KBM-7 (cell line): ENCODE data around the gene SLAMF7.
A peak's percentile ranks its signal among the peaks of the same experiment; 100 is the strongest.
"Not testable (repeated sequence)": the region's sequence is repeated elsewhere in the genome, so short reads cannot be mapped to it uniquely, and the experiment has no call there.

Experiments used
- DNase-seq: peaks from one replicate; pipeline ENCODE4 v3.0.0-alpha.2; 2015
- in situ Hi-C: fragments of 300-500 bp; cut with MboI; formaldehyde crosslinking; loops from 2 replicates; pipeline ENCODE4 v1.14.3; 2020; ENCODE audit warnings: low sequenced_read_pairs, low pct_unique_long_range_greater_than_20kb, mixed read lengths

Gene SLAMF7

DNA sequence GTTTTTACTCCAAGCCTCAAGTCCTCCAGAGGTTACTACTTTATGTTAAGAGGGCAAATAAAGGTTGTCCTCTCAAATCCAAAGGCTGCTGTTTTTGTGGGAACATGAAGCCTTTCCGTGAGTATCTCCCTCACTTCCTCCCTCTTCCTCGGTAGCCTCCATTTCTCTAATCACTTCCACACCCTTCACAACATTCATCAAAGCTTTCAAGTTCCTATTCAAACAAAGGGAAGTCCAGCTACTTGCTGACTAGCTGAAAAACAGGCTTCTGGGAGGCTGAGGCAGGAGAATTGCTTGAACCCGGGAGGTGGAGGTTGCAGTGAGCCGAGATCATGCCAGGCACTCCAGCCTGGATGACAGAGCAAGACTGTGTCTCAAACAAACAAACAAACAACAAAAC, 20.8 kb upstream of the SLAMF7 start:
- in situ Hi-C loops, result no loop called here
- no peak for DNase-seq

DNA sequence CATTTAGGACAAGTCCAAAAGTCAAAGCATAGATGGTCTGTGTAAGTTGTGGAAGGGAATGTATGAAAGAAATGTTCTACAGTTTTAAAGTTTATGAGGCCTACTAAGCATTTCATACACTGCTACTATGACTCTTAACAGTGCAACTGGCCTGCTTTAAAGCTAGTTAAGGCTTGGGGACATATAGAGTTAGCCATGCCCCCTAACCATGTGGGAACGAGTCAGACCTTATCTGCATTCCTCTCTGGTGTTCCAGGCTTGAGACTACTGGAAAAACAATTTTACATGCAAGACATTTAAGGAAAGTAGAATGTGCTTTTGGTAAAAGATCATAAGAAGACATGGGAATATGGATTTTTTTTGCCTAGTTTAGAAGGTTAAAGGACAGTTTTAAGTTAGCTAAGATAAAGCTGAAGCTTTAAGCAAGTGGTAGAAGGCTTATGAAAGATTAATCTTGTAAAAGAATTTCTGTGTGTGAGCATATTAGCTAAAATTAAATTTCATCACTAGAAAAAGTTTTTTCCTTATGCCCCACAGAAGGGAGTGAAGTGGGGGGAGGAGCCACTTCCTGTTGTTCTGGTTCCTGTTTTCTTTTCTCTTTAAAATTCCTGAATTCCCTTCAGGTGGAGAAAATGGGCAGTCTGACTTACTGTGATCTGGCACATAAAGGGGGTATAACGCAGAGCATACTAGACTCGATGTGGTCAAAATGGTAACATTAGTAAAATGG, 18.5 kb upstream of the SLAMF7 start:
- in situ Hi-C loops, result no loop called here
- no peak for DNase-seq

DNA sequence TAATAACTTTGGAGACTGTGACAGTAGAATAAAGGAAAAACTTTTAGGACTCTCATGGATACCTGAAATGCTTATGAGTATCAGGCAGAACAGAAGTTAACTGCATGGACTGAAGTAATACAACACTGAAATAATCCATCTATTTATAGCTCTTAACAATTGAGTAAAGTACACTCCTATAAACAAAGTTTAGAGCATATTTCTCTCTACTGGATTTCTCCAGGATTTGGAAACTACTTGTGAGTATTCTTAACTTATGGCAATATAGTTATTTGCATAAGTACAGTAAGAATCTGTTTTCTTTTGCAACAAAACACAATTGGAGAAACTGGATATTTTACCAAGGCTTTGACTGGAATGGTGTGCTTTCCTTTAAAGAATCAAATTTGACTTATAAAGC, 17.6 kb upstream of the SLAMF7 start:
- in situ Hi-C loops, result no loop called here
- DNase-seq, result no peak

DNA sequence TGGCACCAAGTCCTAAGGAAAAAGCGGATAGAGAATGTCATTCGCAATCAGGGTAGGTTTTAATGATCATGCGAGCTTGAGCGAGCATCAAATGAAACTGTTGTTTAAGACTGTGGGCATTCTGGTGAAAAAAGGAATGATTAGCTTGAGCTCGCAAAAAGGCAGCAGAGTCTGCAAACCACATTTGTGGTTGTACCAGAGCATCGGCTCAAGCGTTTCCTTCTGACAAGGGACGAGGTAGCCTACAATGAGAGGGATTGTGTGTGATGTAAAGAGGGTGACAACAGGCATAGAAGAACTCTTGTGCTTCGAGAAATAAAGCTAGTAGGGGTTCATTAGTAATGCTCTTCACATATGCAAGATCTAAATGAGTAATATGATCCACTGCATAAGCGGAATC, 16.3 kb upstream of the SLAMF7 start:
- DNase-seq, result no peak
- in situ Hi-C loops, result no loop called here

DNA sequence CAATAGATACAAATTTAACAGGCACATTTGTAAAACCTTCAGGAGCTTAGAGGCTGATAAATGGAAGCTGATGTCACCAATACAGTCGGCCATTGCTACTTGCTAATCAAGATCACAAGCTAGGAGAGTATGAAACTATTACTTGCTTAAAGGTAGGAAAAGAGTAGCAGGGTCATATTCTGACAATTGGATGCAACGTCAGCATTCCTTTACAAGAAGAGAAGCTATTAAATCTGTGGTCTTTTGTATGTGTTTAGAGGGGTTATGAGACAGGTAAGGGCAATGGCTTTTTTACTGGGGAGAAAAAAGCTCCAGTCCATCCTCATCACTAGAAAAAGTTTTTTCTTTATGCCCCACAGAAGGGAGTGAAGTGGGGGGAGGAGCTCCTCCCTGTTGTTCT, 15.7 kb upstream of the SLAMF7 start:
- DNase-seq, result no peak
- in situ Hi-C loops, result no loop called here

DNA sequence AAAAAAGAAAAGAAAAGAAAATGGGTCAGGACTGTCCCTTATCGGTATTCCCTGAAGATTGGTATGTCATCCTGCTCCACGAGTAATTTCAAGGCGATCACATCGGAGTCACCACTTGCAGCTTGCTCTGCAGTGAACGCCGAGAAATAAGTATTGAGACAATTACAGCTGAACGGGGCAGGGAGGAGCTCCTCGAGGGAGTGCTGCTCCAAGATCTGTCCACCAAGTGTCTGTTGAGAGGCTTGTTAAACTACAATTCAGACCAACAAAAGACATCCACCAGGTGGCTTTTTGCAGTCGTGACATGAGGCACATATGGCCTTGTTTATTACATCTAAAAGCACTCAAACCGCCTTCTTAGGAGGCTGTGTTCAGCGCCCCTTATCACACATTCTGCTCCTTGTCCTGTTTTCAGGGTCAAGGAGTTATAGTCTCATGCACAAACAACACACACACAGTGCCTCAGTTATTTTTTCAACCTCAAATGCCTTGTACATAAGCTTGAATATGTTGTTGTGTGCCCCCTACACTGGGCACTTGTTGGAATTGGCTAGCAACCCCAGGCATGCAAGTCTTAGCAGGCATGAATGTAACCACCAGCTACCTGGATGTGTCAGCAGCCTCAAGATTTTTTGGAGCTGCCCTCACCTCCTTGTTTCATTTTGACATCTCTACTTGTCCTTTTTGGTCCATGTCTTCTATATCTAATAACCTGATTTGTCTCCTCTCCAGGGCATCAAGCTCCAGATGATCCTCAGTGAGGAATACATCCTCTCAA, 14.4 kb upstream of the SLAMF7 start:
- in situ Hi-C loops, result no loop called here
- no peak for DNase-seq

DNA sequence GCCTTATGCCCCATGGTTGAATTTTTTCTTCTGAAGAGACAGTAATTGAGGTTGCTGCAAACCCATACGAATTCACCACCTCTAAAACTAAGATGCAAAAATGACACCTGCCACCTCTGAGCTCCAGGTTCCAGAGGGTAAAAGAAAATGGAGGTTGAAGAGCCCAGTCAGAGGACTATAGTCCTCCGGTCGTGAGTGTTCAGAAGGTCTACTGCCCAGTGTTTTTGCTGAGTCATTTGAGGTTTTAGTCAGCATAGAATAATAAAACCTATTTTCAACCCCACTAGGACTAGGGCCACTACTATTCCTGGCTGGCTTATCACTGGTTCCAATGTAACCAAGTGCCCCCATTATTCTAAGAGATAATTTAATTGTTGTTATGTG, 12.9 kb upstream of the SLAMF7 start:
- no peak for DNase-seq
- in situ Hi-C loops, result no loop called here

DNA sequence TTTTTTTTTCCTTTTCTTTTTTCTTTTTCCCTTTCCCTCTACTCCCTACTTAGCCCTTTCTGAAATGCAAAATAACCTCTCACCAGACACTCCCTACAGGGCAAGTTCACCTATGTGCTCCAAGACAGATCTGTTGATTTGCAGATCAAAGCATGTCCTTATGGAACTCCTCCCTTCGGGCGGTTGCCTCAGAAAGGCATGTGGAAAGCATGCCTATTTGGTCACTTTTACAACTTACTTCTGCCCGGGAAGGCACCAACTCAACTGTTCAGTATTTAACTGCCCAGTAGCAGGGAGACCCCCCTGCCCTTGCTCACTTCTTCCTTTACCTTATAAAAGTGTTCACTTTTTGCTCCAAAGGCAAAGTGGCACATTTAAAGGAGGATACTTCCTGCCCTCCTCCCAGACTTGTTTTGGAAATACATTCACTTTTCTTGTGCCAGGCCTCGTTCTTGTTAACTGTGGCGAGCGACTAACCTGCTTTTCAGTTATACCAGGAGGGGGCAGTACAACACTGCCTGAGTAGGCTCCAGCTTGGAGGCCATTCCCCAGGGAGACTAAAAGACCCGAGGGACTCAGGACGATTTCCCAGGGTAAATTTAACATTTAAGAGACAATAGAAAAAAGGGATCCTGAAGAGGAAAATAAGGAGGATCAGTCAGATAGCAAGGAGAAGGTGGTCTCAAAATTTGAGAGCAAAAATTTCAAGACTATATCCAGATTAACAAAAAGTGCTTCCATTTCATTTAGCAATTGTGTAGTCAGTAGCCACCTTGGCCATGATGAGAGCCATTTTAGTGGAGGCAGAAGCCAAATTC, 12.3 kb upstream of the SLAMF7 start:
- DNase-seq, result peak; percentile 85
- in situ Hi-C loops, result no loop called here

DNA sequence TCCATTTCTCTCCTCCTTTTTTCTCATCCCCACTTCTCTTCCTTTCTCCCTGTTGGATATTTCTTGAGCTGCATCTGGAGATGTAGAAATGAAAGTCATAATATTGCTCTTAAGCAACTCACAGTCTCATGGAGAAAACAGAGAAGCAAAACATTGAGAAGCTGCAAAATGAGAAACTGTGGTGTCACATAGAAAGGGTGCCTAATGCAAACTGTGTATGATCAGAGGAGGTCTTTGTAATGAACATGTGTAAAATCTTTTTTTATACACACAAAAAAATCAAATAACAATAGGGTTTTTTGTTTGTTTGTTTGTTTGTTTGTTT, 11.8 kb upstream of the SLAMF7 start:
- no peak for DNase-seq
- in situ Hi-C loops, result no loop called here

DNA sequence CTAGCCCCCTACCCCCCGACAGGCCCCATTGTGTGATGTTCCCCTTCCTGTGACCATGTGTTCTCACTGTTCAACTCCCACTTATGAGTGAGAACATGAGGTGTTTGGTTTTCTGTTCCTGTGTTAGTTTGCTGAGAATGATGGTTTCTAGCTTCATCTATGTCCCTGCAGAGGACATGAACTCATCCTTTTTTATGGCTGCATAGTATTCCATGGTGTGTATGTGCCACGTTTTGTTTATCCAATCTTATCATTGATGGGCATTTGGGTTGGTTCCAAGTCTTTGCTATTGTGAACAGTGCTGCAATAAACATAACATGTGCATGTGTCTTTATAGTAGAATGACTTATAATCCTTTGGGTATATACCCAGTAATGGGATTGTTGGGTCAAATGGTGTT, 7.5 kb upstream of the SLAMF7 start:
- DNase-seq, in situ Hi-C loops: not testable (repeated sequence)

DNA sequence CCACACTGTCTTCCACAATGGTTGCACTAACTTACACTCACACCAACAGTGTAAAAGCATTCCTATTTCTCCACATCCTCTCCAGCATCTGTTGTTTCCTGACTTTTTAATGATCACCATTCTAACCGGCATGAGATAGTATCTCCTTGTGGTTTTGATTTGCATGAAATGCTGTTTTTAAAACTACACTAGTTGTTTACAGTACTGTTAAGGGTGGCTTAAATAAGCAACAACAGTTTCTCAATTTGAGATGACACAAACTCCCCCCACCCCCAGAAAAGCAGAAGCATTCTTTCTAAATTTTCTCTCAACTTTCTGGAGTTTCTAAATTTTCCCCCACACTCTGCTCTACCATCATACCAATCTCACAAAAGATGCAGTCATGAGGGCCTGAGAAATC, 7.1 kb upstream of the SLAMF7 start:
- no peak for DNase-seq
- in situ Hi-C loops, result no loop called here

DNA sequence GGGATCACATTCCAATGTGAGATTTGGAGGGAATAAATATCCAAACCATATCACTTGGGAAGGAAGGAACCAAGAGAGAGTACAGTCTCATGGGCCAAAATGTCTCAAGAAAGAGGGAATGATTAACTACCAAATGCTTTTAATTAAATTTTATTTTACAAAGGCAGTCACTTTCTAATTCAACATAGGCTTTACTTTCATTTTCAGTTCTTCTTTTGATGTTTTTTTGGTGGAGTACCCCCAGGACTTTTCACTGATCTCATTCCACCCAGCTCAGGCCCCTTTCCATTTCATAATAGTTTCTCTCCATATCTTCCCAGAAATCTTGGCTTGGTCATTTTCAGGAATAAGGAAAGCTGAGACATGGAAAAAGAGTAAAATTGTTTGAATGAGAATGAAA, 5.1 kb upstream of the SLAMF7 start:
- no peak for DNase-seq
- in situ Hi-C loops, result no loop called here

DNA sequence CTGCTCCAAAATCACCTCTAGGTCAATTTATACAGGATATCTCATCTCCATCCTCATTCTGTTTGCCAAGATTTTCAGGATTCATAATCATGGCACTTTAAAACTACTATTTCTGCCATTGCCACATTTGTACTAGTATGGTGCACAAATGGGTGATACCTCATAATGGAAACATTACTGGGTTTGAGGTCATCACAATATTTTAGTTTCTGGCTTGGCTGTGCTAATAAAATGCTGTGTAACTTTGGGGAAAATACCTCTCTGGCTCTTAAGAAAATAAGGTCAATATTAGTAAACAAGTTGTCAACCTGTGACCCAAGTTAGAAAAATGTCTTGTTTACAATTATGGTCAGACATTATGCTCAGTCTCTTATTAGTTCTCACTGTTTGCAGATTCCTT, 4.7 kb upstream of the SLAMF7 start:
- in situ Hi-C loops, result no loop called here
- no peak for DNase-seq

DNA sequence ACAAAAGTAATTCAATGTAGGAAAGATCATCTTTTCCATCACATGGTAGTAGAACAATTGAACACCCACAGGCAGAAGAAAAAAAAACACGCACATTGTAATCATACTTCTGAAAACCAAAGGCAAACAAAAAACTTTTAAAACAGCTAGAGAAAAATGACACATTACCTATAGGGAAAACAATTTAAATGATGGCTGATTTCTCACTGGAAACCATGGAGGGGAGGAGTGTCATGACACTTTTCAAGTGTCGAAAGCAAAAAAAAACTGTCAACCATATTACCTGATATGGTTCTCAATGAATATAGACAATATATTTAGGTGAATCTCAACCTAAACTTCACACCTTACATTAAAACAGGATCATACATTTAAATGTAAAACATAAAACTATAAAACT, 776 bp upstream of the SLAMF7 start:
- in situ Hi-C loops, result no loop called here

DNA sequence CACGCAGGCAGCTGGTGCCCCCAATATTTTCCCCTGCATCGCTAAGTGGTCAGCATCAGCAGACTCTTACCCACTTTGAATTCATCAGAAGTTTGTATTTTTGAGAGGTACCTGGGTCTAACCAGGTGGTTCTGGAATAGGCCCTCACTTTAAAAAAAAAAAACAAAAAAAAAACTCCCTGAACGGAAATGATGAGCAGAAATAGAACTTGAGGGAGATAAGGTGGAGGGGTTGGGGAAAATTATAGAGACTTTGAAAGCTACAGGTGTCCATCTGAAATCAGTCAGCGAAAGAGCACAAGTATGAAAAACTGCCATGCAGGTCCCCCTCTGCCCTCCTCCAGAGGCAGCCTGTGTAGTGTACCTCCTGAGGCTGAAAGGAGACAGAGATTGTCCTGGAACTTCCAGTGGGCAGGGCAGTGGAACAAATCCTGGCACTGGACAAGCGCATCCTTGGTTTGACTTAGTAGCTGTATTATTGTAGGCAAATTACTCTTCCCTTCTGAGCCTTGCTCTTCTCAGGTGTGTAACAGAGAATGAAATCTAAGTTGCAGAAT, 1.2 kb downstream of the SLAMF7 start:
- in situ Hi-C loops, result no loop called here
- DNase-seq, result no peak

More for the DNA sequence above, 776 bp upstream of the SLAMF7 start:
- DNase-seq, result no peak

DNA sequence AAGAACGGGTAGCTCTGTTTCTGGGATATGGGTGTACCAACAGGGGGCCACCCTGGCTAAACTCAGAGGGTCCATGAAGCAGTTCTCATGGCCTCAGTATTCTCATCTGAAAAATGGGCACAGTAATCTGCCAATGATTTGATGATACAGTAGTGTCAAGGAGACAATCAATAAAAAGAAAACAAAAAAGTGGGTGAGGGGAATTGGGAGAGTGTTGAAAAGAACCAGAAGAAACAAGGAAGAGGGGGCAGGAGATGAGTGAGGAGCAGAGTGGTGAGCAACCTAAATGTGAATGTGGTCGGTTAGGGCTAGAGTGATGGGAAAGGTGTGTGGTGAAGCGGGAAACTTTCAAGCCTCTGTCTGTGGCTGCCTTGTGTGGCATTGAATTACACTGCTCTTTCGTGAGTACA, 2.0 kb downstream of the SLAMF7 start:
- no peak for DNase-seq
- in situ Hi-C loops, result no loop called here

DNA sequence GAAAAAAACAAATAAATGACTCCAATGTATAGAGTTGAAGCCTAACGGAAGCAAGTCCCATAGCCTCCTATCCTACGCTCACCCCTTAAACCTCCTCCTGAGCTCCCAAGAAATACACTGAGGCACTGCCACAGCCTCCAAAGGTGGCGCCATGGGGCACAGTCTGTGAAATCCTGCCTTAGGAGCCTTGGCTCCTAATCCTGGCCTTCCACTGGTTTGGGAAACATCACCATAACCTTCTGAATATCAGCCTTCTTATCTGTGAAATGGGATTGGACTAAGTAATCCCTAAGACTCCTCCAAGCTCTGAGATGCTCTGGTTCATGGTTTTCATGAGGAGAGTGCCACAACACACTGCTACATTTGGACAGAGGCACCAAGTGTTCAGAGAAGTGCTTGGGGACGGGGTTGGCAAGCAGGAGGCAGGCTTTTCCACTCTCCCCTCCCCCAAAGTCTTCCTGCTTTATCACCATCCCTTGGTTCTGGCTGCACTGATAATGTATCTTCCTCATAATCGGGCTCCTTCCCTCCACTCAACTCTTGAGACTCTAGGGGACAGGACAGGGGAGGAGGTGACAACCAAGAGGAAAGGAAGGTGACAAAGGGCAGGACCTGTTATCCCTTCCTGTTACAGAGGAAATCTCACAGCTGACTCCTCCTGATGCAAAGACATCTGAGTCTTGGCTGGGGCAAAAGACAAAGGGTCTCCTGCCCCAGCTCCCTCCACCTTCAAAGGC, 2.7 kb downstream of the SLAMF7 start:
- DNase-seq, result no peak
- in situ Hi-C loops, result no loop called here

DNA sequence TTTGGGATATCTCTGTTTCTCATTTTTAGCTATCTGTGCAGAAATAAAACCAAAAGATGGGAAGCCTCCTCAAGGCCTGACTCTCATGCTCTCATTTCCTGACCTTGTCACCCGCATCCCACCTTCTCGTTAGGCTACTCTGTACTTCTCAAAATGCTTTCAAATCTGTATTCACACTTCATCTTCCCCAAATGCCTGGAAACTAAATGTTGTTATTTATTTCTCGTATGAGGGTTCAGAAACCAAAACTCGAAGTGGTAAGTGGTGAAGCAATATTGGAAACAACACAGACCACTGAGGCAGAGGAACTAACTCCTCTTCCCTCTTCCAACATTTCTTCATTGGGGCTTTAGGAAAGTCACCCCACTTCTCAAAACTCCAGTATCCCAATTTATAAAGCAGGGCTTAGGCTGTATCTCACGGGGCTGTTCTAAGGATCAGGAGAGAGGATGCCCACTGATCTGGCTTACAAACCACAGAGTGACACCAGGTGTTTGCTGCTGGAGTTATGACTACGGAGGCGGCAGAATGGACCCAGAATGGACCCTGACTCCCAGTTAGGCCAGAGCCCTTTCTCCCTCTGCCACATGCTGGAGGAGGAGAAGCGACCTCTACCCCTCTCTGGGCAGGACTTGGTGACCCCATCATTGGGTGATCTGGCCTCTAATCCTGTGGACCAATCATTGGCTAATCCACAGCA, 3.5 kb downstream of the SLAMF7 start:
- in situ Hi-C loops, result no loop called here
- no peak for DNase-seq

DNA sequence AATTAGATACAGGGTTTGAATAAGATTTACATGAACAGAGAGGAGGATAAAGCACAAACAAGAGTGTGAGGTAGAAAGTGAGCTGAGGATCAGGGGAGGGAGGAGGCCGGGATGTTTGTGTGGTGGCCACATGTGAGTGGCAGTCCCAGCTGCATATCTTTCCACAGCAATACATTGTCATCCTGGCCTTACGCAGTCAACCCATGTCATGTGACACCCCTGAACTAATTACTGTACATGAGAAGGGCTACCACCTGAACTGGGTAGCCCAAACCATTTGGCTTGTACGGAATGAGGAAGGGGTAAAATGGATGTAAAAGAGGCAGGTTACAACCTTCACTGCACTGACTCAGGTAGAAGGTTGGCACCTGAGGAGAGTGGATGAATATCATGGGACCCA, 4.2 kb downstream of the SLAMF7 start:
- no peak for DNase-seq
- in situ Hi-C loops, result no loop called here
